ENCODE data around the gene SMAD4.

GRCh38 chr18:51070545-51070944 lies 40.5 kb downstream of the SMAD4 start:
- no peak for TF ChIP-seq CTCF (IDR thresholded peaks at IDR 0.05)
- TF ChIP-seq POLR2A (IDR thresholded peaks at IDR 0.05): no peak
